Upper lobe of left lung (tissue), 4 donors: ENCODE data around the gene CCDC192.

Source experiments
- POLR2AphosphoS5 ChIP-seq, 2 donors: sonication (generic); formaldehyde crosslinking; IDR thresholded peaks; one replicate each; pipeline ENCODE4 v1.5.1; 2017; ENCODE audit warnings: antibody characterized with exemption in 2 of 2
- TF ChIP-seq, protein P1 (sequence below), 6 experiments: fragments of 450-650 bp in 4 of 6; fragments of 200-600 bp in 2 of 6; sonication (generic) in 2 of 6; IDR thresholded peaks; one replicate each; pipeline ENCODE4 v1.5.1; 2016 to 2019; ENCODE audit warnings: antibody characterized with exemption in 6 of 6

DNA sequence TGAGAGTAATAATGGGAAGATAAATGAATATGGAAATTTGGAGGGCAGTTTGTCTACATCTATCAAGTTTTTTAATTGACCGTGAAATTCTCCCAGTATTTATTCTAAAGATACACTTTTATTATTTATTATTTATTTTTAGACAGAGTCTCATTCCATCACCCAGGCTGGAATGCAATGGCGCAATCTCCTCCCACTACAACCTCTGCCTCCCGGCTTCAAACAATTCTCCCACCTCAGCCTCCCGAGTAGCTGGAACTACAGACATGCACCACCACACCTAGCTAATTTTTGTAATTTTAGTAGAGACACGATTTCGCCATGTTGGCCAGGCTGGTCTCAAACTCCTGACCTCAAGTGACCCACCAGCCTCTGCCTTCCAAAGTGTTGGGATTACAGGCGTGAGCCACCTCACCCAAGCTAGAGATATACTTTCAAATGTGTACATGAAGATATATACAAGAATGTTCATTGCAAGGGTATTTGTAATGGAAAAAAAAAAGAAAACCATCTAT is 282.7 kb downstream of the CCDC192 start:
- TF ChIP-seq, protein P1, sequence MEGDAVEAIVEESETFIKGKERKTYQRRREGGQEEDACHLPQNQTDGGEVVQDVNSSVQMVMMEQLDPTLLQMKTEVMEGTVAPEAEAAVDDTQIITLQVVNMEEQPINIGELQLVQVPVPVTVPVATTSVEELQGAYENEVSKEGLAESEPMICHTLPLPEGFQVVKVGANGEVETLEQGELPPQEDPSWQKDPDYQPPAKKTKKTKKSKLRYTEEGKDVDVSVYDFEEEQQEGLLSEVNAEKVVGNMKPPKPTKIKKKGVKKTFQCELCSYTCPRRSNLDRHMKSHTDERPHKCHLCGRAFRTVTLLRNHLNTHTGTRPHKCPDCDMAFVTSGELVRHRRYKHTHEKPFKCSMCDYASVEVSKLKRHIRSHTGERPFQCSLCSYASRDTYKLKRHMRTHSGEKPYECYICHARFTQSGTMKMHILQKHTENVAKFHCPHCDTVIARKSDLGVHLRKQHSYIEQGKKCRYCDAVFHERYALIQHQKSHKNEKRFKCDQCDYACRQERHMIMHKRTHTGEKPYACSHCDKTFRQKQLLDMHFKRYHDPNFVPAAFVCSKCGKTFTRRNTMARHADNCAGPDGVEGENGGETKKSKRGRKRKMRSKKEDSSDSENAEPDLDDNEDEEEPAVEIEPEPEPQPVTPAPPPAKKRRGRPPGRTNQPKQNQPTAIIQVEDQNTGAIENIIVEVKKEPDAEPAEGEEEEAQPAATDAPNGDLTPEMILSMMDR (IDR thresholded peaks at IDR 0.05) = no peak
- TF ChIP-seq POLR2AphosphoS5 (IDR thresholded peaks at IDR 0.05) = no peak
